A673 (cell line): ENCODE measurements around the gene ABCB6.

ENCODE experiments used
- CTCF ChIP-seq: fragments of 300-800, 200-600 bp; sonication (generic); conservative IDR thresholded peaks from 2 replicates; pipeline ENCODE4 v1.5.1; 2017; ENCODE audit warnings: low read depth, mild to moderate bottlenecking, antibody characterized with exemption, low read length, moderate library complexity, mixed read lengths
- EZH2 ChIP-seq: fragments of 200-600 bp; sonication (generic); IDR thresholded peaks from 2 replicates; pipeline ENCODE4 v1.6.1; 2017; ENCODE audit warnings: borderline replicate concordance, low read depth, mild to moderate bottlenecking, mixed read lengths, antibody characterized with exemption, low read length; ENCODE audit not compliant: poor library complexity, severe bottlenecking

- TF ChIP-seq CTCF, result no peak
- TF ChIP-seq EZH2, result no peak
These were observed 34.4 kb upstream of the ABCB6 start, which contains the start of gene TUBA4B for GRCh38 chr2:219252900-219253752.
